Testis (tissue), 3 donors: Measurements from ENCODE around the gene DDAH1. TPM values are rescaled to one million over a fixed set of nuclear protein-coding genes. Genes with fewer than 3 reads are reported as not detected.

Experiments used
- DNase-seq: peaks from one replicate; pipeline ENCODE4 v3.0.0-alpha.2; 2019
- H3K27ac ChIP-seq, 2 donors: fragments of 200-600 bp; sonication (generic); one replicate each; pipeline ENCODE4 v1.5.1; 2019
- H3K27me3 ChIP-seq: fragments of 200-600 bp; sonication (generic); one replicate; pipeline ENCODE4 v1.5.1; 2019
- H3K36me3 ChIP-seq: fragments of 200-600 bp; sonication (generic); one replicate; pipeline ENCODE4 v1.5.1; 2017; ENCODE audit warnings: low read depth; ENCODE audit errors: missing control alignments
- H3K4me1 ChIP-seq: fragments of 200-600 bp; sonication (generic); one replicate; pipeline ENCODE4 v1.5.1; 2019
- H3K4me3 ChIP-seq, 2 donors: fragments of 200-600 bp; sonication (generic); one replicate each; pipeline ENCODE4 v1.5.1; 2017 to 2019
- H3K9me3 ChIP-seq: fragments of 200-600 bp; sonication (generic); one replicate; pipeline ENCODE4 v1.5.1; 2017
- CTCF ChIP-seq, 3 experiments: fragments of 450-650 bp in 2 of 3; fragments of 200-600 bp in 1 of 3; sonication (generic) in 1 of 3; IDR thresholded peaks; one replicate each; pipeline ENCODE4 v1.5.1; 2016 to 2019; ENCODE audit warnings: antibody characterized with exemption in 3 of 3, mild to moderate bottlenecking in 2 of 3, moderate library complexity in 1 of 3
- POLR2A ChIP-seq: fragments of 450-650 bp; IDR thresholded peaks from one replicate; pipeline ENCODE4 v1.6.1; 2017; ENCODE audit warnings: antibody characterized with exemption, mild to moderate bottlenecking, moderate library complexity
- WGBS, 2 donors: methylation state at CpG; one replicate each; pipeline ENCODE4 v1.1.5; 2018; 5-methylcytosine and 5-hydroxymethylcytosine counted together
- intact Hi-C: fragments of 100-400 bp; cut with DNase I; formaldehyde crosslinking; loops from one replicate; pipeline ENCODE4 v1.15.1; 2023; ENCODE audit warnings: low total_unique reads
- polyA plus RNA-seq: library from polyadenylated mRNA; stranded (reverse); fragments of 350-450 nt; fragmentation: Illumina TruSeq; extraction: RNeasy Lipid Tissue Mini Kit (QIAGEN cat#74804); gene quantifications from one replicate; pipeline ENCODE4 v1.2.3, GENCODE V29; 2014; ENCODE audit warnings: low read depth, low replicate concordance; ENCODE audit not compliant: insufficient read depth
- total RNA-seq, 2 donors: library from RNA; depleted of rRNA; stranded (reverse); fragments of >200 nt; gene quantifications; one replicate each; pipeline ENCODE4 v1.2.3, GENCODE V29; 2016

The DDAH1 gene
- total and polyA plus RNA-seq, 3 donors from 2014 or later = 45.3 to 71.3 (median 54.3) TPM

GRCh38 chr1:85444381-85444780 is 20.6 kb downstream of the DDAH1 start:
- TF ChIP-seq POLR2A = no peak
- no peak for TF ChIP-seq CTCF (IDR thresholded peaks at IDR 0.05)
- H3K9me3 ChIP-seq = no peaks in the 10 kb centered on the region
- DNase-seq = no peak
- WGBS, 2 donors = 90 to 100% methylated on average over 1 of the region's 1 CpG
- H3K4me3 ChIP-seq = no peak overlapping the region
- H3K27ac ChIP-seq = no peak overlapping the region
- no peaks in the 10 kb centered on the region for H3K36me3 ChIP-seq
- no peaks in the 10 kb centered on the region for H3K27me3 ChIP-seq
- H3K4me1 ChIP-seq = peaks cover 21% of the 10 kb centered on the region
- intact Hi-C loops = no loop called here

GRCh38 chr1:85440612-85441011 is 24.3 kb downstream of the DDAH1 start:
- intact Hi-C loops = no loop called here
- H3K36me3 ChIP-seq = no peaks in the 10 kb centered on the region
- TF ChIP-seq CTCF (IDR thresholded peaks at IDR 0.05) = no peak
- TF ChIP-seq POLR2A = no peak
- no peak overlapping the region for H3K27ac ChIP-seq
- 21 to 33% methylated on average over 3 of the region's 3 CpGs for WGBS, 2 donors
- no peaks in the 10 kb centered on the region for H3K27me3 ChIP-seq
- H3K9me3 ChIP-seq = no peaks in the 10 kb centered on the region
- no peak overlapping the region for H3K4me3 ChIP-seq
- DNase-seq = no peak
- peaks cover 16% of the 10 kb centered on the region for H3K4me1 ChIP-seq

GRCh38 chr1:85438353-85438752 is 26.6 kb downstream of the DDAH1 start:
- Histone ChIP-seq H3K4me1 (peaks cover 16% of the 10 kb centered on the region), H3K4me3 (no peak overlapping the region), H3K36me3 (no peaks in the 10 kb centered on the region), H3K27me3 (no peaks in the 10 kb centered on the region), H3K27ac (no peak overlapping the region), H3K9me3 (no peaks in the 10 kb centered on the region)
- DNase-seq = no peak
- intact Hi-C loops = no loop called here
- no peak for TF ChIP-seq POLR2A
- no peak for TF ChIP-seq CTCF (IDR thresholded peaks at IDR 0.05)
- 56 to 61% methylated on average over 2 of the region's 2 CpGs for WGBS, 2 donors

GRCh38 chr1:85437139-85437538 is 27.8 kb downstream of the DDAH1 start:
- H3K4me1 ChIP-seq = peaks cover 16% of the 10 kb centered on the region
- H3K9me3 ChIP-seq = no peaks in the 10 kb centered on the region
- no peak for TF ChIP-seq POLR2A
- H3K27ac ChIP-seq = no peak overlapping the region
- no peaks in the 10 kb centered on the region for H3K27me3 ChIP-seq
- intact Hi-C loops = no loop called here
- H3K4me3 ChIP-seq = no peak overlapping the region
- no peaks in the 10 kb centered on the region for H3K36me3 ChIP-seq
- WGBS, 2 donors = 90 to 98% methylated on average over 3 of the region's 3 CpGs
- DNase-seq = no peak

- intact Hi-C loops = no loop called here
- Histone ChIP-seq H3K27ac (no peak overlapping the region), H3K4me1 (peaks cover 3% of the 10 kb centered on the region), H3K36me3 (no peaks in the 10 kb centered on the region), H3K27me3 (no peaks in the 10 kb centered on the region), H3K4me3 (no peak overlapping the region), H3K9me3 (no peaks in the 10 kb centered on the region)
- DNase-seq = no peak
- TF ChIP-seq POLR2A (no peak), CTCF (IDR thresholded peaks at IDR 0.05) (no peak)
- 81 to 84% methylated on average over 5 of the region's 5 CpGs for WGBS, 2 donors
Observed at GRCh38 chr1:85433096-85433495, 31.9 kb downstream of the DDAH1 start.
